ENCODE measurements around the gene ALG12.

DNA sequence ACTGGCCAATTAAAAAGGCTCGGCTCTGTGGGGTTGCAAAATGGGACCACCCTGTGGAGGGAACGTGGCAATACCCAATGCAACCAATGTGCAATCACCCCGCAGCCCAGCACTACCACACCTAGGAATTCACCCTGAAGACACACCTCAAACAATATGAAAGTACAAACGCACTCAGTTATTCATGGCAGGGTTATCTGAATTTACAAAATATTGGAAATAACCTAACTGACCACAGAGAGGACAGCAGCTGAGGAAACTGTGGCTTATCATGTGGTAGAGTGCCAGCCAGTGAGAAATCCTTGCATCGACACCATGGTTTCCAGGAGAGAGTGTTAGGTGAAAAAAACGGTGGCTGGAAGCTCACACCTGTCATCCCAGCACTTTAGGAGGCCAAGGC is 18.7 kb downstream of the ALG12 start:
- TF ChIP-seq, protein P1, sequence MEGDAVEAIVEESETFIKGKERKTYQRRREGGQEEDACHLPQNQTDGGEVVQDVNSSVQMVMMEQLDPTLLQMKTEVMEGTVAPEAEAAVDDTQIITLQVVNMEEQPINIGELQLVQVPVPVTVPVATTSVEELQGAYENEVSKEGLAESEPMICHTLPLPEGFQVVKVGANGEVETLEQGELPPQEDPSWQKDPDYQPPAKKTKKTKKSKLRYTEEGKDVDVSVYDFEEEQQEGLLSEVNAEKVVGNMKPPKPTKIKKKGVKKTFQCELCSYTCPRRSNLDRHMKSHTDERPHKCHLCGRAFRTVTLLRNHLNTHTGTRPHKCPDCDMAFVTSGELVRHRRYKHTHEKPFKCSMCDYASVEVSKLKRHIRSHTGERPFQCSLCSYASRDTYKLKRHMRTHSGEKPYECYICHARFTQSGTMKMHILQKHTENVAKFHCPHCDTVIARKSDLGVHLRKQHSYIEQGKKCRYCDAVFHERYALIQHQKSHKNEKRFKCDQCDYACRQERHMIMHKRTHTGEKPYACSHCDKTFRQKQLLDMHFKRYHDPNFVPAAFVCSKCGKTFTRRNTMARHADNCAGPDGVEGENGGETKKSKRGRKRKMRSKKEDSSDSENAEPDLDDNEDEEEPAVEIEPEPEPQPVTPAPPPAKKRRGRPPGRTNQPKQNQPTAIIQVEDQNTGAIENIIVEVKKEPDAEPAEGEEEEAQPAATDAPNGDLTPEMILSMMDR (IDR thresholded peaks at IDR 0.05), result no peak
- no peak for TF ChIP-seq POLR2A (IDR thresholded peaks at IDR 0.05)

All from esophagus squamous epithelium (tissue), 4 donors.